Measurements from ENCODE around the gene SEMA7A. TPM values are rescaled to one million over a fixed set of nuclear protein-coding genes. Genes with fewer than 3 reads are reported as not detected.

SEMA7A gene
- total RNA-seq, 2 donors from 2014 or later, result 8.1 to 8.2 TPM

- TF ChIP-seq CTCF (conservative IDR thresholded peaks at IDR 0.05), result no peak
- H3K9me3 ChIP-seq (ENCODE audit: control insufficient read depth, low read length), result no peaks in the 10 kb centered on the region
- no peaks in the 10 kb centered on the region for H3K4me1 ChIP-seq (ENCODE audit: control insufficient read depth, insufficient read depth, low read length)
- 77 to 80% methylated on average over 2 to 3 of the region's 3 CpGs for WGBS, 2 experiments (ENCODE audit: insufficient coverage in 1 of 2, insufficient read length in 1 of 2)
- H3K27ac Mint-ChIP-seq, result no peak overlapping the region
- no peak overlapping the region for H3K9ac ChIP-seq (ENCODE audit: extremely low read depth, low read length, poor library complexity, severe bottlenecking)
- H3K4me1 Mint-ChIP-seq, result peaks cover 9% of the 10 kb centered on the region
- H3K4me3 ChIP-seq (ENCODE audit: low read length), result no peak overlapping the region
- H3K4me3 Mint-ChIP-seq, result no peak overlapping the region
- DNase-seq, result no peak
- no peaks in the 10 kb centered on the region for H3K36me3 Mint-ChIP-seq (ENCODE audit: low read depth)
- no peak overlapping the region for H3K27ac ChIP-seq (ENCODE audit: low read depth, low read length)
- no peaks in the 10 kb centered on the region for H3K27me3 ChIP-seq (ENCODE audit: control insufficient read depth, insufficient read depth, low read length, poor library complexity, severe bottlenecking)
- no peaks in the 10 kb centered on the region for H3K9me3 Mint-ChIP-seq
- H3K36me3 ChIP-seq (ENCODE audit: control insufficient read depth, insufficient read depth, low read length), result no peaks in the 10 kb centered on the region
- no peaks in the 10 kb centered on the region for H3K27me3 Mint-ChIP-seq (ENCODE audit: insufficient read depth)
Observed at GRCh38 chr15:74384566-74384880, 49.2 kb downstream of the SEMA7A start.

- H3K36me3 Mint-ChIP-seq (ENCODE audit: low read depth), result no peaks in the 10 kb centered on the region
- no peak for DNase-seq
- Histone ChIP-seq H3K27me3 (ENCODE audit: control insufficient read depth, insufficient read depth, low read length, poor library complexity, severe bottlenecking) (no peaks in the 10 kb centered on the region), H3K9me3 (ENCODE audit: control insufficient read depth, low read length) (no peaks in the 10 kb centered on the region), H3K4me1 (ENCODE audit: control insufficient read depth, insufficient read depth, low read length) (no peaks in the 10 kb centered on the region), H3K27ac (ENCODE audit: low read depth, low read length) (no peak overlapping the region), H3K4me3 (ENCODE audit: low read length) (no peak overlapping the region), H3K36me3 (ENCODE audit: control insufficient read depth, insufficient read depth, low read length) (no peaks in the 10 kb centered on the region), H3K9ac (ENCODE audit: extremely low read depth, low read length, poor library complexity, severe bottlenecking) (no peak overlapping the region)
- 91 to 93% methylated on average over 7 to 8 of the region's 8 CpGs for WGBS, 2 experiments (ENCODE audit: insufficient coverage in 1 of 2, insufficient read length in 1 of 2)
- no peak for TF ChIP-seq CTCF (conservative IDR thresholded peaks at IDR 0.05)
- peak overlapping the region; percentile 13 for H3K27ac Mint-ChIP-seq
- H3K9me3 Mint-ChIP-seq, result no peaks in the 10 kb centered on the region
- H3K4me3 Mint-ChIP-seq, result no peak overlapping the region
- H3K4me1 Mint-ChIP-seq, result peaks cover 4% of the 10 kb centered on the region
- H3K27me3 Mint-ChIP-seq (ENCODE audit: insufficient read depth), result no peaks in the 10 kb centered on the region
Observed at GRCh38 chr15:74383695-74384565, 49.8 kb downstream of the SEMA7A start.

GRCh38 chr15:74383286-74383685 is 50.5 kb downstream of the SEMA7A start:
- Histone ChIP-seq H3K4me1 (ENCODE audit: control insufficient read depth, insufficient read depth, low read length) (no peaks in the 10 kb centered on the region), H3K27me3 (ENCODE audit: control insufficient read depth, insufficient read depth, low read length, poor library complexity, severe bottlenecking) (no peaks in the 10 kb centered on the region), H3K36me3 (ENCODE audit: control insufficient read depth, insufficient read depth, low read length) (no peaks in the 10 kb centered on the region), H3K9ac (ENCODE audit: extremely low read depth, low read length, poor library complexity, severe bottlenecking) (no peak overlapping the region), H3K27ac (ENCODE audit: low read depth, low read length) (no peak overlapping the region), H3K4me3 (ENCODE audit: low read length) (no peak overlapping the region), H3K9me3 (ENCODE audit: control insufficient read depth, low read length) (no peaks in the 10 kb centered on the region)
- no peaks in the 10 kb centered on the region for H3K36me3 Mint-ChIP-seq (ENCODE audit: low read depth)
- 90 to 93% methylated on average over 3 to 4 of the region's 4 CpGs for WGBS, 2 experiments (ENCODE audit: insufficient coverage in 1 of 2, insufficient read length in 1 of 2)
- H3K9me3 Mint-ChIP-seq, result no peaks in the 10 kb centered on the region
- no peak for DNase-seq
- no peak overlapping the region for H3K4me3 Mint-ChIP-seq
- peaks cover 4% of the 10 kb centered on the region for H3K4me1 Mint-ChIP-seq
- TF ChIP-seq CTCF (conservative IDR thresholded peaks at IDR 0.05), result no peak
- no peaks in the 10 kb centered on the region for H3K27me3 Mint-ChIP-seq (ENCODE audit: insufficient read depth)
- H3K27ac Mint-ChIP-seq, result peak overlapping the region; percentile 13

All from endodermal cell (in vitro differentiated cells).